ENCODE results near the gene OR10H3.
"Not testable (repeated sequence)": the region's sequence is repeated elsewhere in the genome, so short reads cannot be mapped to it uniquely, and the experiment has no call there.

Gene OR10H3

GRCh38 chr19:15779756-15780476 is 42.1 kb downstream of the OR10H3 start:
- no peak for DNase-seq

- DNase-seq = no peak
Measured at GRCh38 chr19:15780610-15781418, 43.0 kb downstream of the OR10H3 start.

- DNase-seq = no peak
Measured at GRCh38 chr19:15781661-15782060, 43.9 kb downstream of the OR10H3 start.

GRCh38 chr19:15782211-15782610 is 44.4 kb downstream of the OR10H3 start:
- no peak for DNase-seq

GRCh38 chr19:15782896-15783295 is 45.1 kb downstream of the OR10H3 start:
- DNase-seq = not testable (repeated sequence)

- DNase-seq = no peak
Measured at GRCh38 chr19:15787611-15788155, 49.9 kb downstream of the OR10H3 start, which contains the start of gene OR10H5. TSS of gene OR10H5 (plus strand) at chr19:15787661. CDS start at chr19:15794049, 6,388 bp downstream.

GRCh38 chr19:15788594-15789270 is 50.9 kb downstream of the OR10H3 start:
- no peak for DNase-seq

- no peak for DNase-seq
Measured at GRCh38 chr19:15790096-15790495, 52.3 kb downstream of the OR10H3 start.

Measured in fibroblast of skin of right biceps (primary cell).